HG03095 (cell line): ENCODE results near the gene MLPH.

Source experiments
- ATAC-seq: cut with Tn5 transposase; IDR thresholded peaks from one replicate; pipeline ENCODE4 v1.9.1; 2021; ENCODE audit warnings: moderate library complexity; ENCODE audit not compliant: unreplicated experiment

The MLPH gene

DNA sequence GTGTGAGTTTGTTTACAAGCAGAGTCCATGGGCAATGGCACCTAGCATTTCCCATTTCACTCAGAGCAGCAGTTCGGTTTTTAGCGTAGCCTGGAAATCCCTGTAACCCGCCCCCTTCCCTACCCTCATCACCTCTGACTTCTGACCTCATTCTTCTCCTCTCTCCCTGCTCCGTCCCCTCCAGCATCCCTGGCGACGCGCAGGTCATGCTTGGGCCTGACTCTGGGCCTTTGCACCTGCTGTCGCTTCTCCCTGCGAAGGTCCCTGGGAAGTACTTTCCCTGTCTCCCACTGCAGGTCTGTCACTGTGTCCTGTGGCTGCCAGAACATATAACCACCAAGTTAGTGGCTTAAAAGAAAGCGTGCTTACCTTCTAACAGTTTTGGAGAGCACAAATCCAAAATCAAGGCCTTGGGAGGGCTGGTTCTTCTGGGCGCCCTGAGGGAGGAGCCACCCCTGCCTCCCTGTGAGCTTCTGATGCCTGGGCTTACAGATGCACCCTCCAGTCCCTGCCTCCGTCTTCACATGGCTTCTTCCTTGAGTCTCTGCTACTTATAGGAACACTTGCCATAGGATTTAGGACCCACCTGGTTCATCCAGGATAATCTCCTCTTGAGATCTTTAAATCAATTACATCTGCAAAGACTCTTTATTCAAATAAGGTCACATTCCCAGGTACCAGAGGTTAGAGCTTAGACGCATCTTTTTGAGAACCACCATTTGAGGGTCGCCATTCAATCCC, 111.6 kb downstream of the MLPH start:
- no peak for ATAC-seq

DNA sequence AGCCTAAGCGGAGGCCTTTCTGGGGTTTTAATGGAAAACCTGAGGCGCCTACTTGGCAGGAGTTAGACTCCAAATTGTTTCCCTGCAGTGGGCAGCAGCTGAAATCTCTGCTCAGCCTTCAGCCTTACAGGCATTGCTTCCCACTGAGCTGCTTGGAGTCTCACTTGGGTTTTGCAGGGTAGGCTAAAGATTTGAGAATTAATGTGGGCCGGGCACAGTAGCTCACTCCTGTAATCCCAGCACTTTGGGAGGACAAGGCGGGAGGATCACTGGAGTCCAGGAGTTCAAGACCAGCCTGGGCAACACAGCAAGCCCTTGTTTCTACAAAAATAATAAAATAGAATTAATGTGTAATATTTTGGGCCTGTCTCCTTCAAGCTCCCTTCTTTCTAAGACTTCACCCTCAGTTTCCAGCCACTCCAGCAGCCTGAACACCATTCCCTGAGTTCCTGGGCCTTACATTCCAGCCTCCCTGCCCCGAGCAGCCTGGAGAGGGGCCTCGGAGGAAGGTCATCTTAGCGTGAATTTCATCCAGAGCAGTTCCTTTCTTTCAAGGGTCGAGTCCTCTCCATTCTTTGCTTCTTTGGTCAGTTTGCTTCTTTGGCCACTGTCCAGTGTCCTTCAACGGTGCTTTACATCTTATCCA, 112.5 kb downstream of the MLPH start:
- no peak for ATAC-seq

DNA sequence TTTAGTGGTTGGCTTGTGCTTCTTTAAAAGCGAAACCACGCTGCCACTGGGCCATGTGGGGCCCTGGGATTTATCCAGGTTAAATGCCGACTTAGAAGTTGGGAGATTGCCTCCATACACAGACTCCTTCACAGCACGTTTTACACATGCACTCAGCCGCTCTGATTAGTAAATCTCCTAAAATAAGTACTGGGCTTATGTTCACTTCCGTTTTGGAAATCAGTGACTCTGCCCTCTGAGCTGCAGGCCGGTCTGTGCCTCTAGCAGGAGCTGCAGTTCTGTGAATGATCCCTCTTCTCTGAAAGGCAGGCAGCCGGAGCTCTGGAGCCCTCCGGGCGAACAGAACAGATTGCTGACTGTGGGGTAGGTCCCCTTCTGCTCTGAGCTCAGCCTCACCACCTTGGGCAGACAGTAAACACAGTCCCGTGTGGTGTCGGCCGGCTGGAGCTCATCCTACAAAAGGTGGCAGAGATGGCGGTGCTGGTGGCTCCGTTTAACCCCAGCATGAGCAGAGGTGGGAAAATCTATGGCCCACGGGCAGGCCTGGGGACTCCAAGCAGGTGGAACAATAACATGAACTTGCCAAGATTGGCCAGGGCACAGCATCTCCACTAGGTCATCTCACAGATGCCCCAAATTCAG, 113.3 kb downstream of the MLPH start:
- ATAC-seq = no peak

DNA sequence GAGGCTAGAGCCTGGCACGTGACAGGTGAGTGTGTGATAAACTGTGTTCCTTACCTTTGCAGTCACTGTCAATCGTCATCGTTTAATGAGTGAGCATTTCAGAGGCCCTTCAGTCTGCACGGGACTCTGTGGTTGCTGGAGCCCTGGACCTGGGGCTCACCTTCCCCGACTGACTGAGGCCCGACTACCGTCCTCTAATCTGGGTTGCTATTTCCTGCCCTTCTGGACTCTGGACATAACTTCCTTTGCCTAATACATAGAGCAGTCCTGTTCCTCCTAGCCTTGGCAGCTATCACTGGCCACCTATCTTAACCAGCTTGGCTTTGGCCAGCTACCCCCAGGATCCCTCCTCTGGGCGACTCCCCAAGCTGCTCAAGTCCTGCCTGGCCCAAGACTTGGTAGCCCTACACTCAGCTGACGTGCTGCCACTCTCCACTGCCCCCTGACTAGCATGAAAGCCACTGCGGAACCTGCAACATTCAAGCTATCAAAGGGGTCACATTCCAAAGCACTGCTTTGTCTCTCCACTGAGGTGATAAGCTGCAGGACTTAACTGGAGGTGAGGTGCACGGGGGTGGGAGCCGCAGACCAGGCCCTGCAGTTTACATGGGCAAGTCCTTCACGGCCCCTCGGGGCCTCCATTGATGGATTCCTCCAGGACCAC, 114.5 kb downstream of the MLPH start:
- ATAC-seq = no peak

DNA sequence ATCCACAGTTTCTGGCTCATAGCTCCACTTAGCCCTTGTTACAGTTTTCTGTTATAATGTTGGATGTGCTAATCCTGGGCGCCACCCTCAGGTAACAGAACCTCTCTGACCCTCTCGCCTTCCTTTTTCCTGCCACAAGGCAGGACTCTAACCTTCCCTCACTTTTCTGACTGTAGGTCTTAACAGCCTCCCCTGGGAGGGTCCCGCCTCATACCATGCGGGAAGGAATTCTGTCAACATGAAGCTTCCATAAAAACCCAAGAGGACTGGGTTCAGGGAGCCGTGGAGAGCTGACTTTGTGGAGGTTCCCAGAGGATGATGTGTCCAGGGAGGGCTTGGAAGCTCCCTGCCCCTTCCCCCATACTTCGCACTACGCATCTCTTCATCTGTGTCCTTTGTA, 115.4 kb downstream of the MLPH start:
- ATAC-seq = no peak

DNA sequence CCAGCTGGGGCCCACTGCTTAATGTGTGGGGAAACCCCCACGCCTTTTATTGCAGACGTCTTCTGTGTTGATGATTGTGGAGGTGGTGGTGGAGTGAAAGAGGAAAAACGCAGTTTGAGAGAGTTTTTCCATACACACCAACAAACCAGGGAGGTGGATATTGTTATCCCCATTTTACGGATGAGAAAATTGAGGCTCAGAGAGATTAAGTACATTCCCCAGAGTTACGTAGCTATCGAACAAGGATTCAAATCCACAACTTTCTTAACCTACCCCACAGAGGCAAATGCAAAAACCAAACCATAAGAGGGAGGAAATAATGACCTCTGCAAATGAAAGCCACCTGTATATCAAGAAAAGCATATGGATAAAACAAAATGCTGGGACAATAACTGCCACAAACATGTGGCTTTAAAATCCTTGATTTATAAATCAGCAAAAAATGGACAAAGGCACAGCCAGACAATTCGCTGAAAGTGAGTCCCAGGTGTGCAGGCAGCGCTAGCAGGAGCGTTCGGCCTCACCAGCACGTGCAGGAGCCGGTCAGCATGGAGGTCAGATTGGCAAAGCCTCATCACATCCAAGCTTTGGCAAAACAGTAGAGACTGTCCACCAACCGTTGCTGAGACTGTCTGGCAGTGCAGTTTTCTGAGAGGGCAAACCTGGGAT, 116.1 kb downstream of the MLPH start:
- no peak for ATAC-seq

DNA sequence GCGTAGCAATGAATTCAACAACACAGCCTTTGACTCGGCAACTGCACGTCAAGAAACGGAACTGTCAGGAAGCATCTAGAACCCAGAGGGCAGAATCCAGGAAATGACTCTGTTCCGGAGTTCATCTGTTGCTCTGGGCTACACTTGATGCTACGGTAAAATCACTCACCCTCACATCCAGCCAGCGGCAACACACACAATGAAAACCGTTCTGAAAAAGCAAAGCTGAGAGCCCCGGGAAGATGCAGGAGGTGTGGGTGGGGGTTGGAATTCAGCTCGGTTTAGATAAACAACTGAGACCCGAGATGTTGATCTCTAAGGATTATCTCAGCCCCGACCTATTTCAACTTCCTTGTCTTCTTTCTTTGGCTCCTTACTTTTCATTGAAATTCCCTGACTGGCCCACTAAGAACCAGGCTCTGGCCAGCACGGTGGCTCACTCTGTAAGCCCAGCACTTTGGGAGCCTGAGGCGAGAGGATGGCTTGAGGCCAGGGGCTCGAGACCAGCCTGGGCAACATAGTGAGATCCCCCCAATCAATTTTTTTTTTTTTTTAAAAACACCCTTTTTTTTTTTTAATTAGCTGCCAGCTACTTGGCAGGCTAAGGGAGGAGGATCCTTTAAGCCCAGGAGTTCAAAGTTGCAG, 116.8 kb downstream of the MLPH start:
- ATAC-seq = no peak

DNA sequence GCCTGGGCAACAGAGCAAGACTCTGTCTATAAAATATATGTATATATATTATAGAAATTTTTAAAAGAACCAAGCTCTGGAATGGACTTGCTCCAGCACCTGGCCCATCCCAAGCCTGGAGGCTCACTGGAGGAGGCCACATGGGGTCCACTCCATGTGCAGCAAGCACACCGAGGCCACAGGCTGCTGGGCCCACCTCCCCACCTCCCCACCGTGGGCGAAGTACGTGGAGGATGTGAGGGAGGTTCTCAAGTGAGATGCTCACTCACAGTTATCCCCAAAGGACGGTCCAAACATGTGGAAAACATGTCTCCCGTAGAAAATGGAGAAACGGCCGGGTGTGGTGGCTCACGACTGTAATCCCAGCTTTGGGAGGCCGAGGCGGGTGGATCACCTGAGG, 117.3 kb downstream of the MLPH start:
- ATAC-seq = no peak
